A673 (cell line): ENCODE data around the gene RAB11FIP4. TPM values are rescaled to one million over a fixed set of nuclear protein-coding genes. Genes with fewer than 3 reads are reported as not detected.
"Not testable (repeated sequence)": the region's sequence is repeated elsewhere in the genome, so short reads cannot be mapped to it uniquely, and the experiment has no call there.

Source experiments
- Bru-seq: library from RNA; stranded (reverse); fragments of 400-500 nt; gene quantifications from one replicate; lab custom pipeline; 2021; lab: Mats Ljungman, UMichigan
- BruChase-seq, 2 experiments: library from RNA; stranded (reverse); fragments of 400-500 nt; gene quantifications; one replicate each; lab custom pipeline; 2021; lab: Mats Ljungman, UMichigan
- BruUV-seq: library from RNA; stranded (reverse); fragments of 400-500 nt; replicated peaks from 2 replicates; lab custom pipeline; 2021; lab: Mats Ljungman, UMichigan
- CTCF ChIA-PET: fragments of 300-600 bp; sonication (Branson Sonifier 250); formaldehyde crosslinking; loops from one replicate; lab custom pipeline; 2022; ENCODE audit warnings: antibody characterized with exemption; lab: Charles Lee
- POLR2A ChIA-PET: fragments of 300-600 bp; sonication (Branson Sonifier 250); formaldehyde crosslinking; loops from one replicate; lab custom pipeline; 2022; ENCODE audit warnings: antibody characterized with exemption; ENCODE audit not compliant: low non-redundant PET; lab: Charles Lee
- DNase-seq: peaks from one replicate; pipeline ENCODE4 v3.0.0-alpha.2; 2015; ENCODE audit warnings: low spot score
- H3K27ac ChIP-seq: fragments of 200-600 bp; sonication (generic); 2 replicates; pipeline ENCODE4 v1.5.1; 2016; ENCODE audit warnings: mixed run types, low read depth, mild to moderate bottlenecking, mixed read lengths, antibody characterized with exemption, low read length; ENCODE audit not compliant: poor library complexity, severe bottlenecking
- H3K27me3 ChIP-seq: fragments of 200-600 bp; sonication (generic); replicated peaks from 2 replicates; pipeline ENCODE4 v1.6.1; 2017; ENCODE audit warnings: mixed run types, low read depth, mild to moderate bottlenecking, mixed read lengths, antibody characterized with exemption, low read length; ENCODE audit not compliant: insufficient read depth, poor library complexity
- H3K36me3 ChIP-seq: fragments of 200-600 bp; sonication (generic); 2 replicates; pipeline ENCODE4 v1.6.1; 2016; ENCODE audit warnings: mixed run types, mild to moderate bottlenecking, mixed read lengths, antibody characterized with exemption, low read length; ENCODE audit not compliant: insufficient read depth, poor library complexity, severe bottlenecking
- H3K4me1 ChIP-seq: fragments of 200-600 bp; sonication (generic); 2 replicates; pipeline ENCODE4 v1.6.1; 2017; ENCODE audit warnings: mixed run types, mild to moderate bottlenecking, mixed read lengths, antibody characterized with exemption, low read length; ENCODE audit not compliant: insufficient read depth, poor library complexity, severe bottlenecking
- H3K4me3 ChIP-seq: fragments of 200-600 bp; sonication (generic); 2 replicates; pipeline ENCODE4 v1.5.1; 2016; ENCODE audit warnings: low read depth, mixed run types, mild to moderate bottlenecking, mixed read lengths, low read length; ENCODE audit not compliant: poor library complexity, severe bottlenecking
- H3K9me3 ChIP-seq: fragments of 200-600 bp; sonication (generic); 2 replicates; pipeline ENCODE4 v1.6.1; 2016; ENCODE audit warnings: mixed run types, low read depth, mild to moderate bottlenecking, mixed read lengths, antibody characterized with exemption, low read length; ENCODE audit not compliant: poor library complexity, severe bottlenecking
- CTCF ChIP-seq: fragments of 300-800, 200-600 bp; sonication (generic); conservative IDR thresholded peaks from 2 replicates; pipeline ENCODE4 v1.5.1; 2017; ENCODE audit warnings: low read depth, mild to moderate bottlenecking, antibody characterized with exemption, low read length, moderate library complexity, mixed read lengths
- EZH2 ChIP-seq: fragments of 200-600 bp; sonication (generic); IDR thresholded peaks from 2 replicates; pipeline ENCODE4 v1.6.1; 2017; ENCODE audit warnings: borderline replicate concordance, low read depth, mild to moderate bottlenecking, mixed read lengths, antibody characterized with exemption, low read length; ENCODE audit not compliant: poor library complexity, severe bottlenecking
- intact Hi-C: fragments of 100-400 bp; cut with micrococcal nuclease; formaldehyde crosslinking; loops from one replicate; pipeline ENCODE4 v1.10.0; 2022; ENCODE audit not compliant: unreplicated experiment
- long read RNA-seq: library from polyadenylated mRNA; stranded (forward); transcript quantifications from one replicate; pipeline ENCODE4 v2.0.0, GENCODE V29; 2022
- total RNA-seq: library from RNA; stranded (reverse); gene quantifications from 2 replicates; pipeline ENCODE4 v1.2.3, GENCODE V29; 2021

RAB11FIP4 gene
- total RNA-seq: 2.4 and 4.1 TPM in 2 replicates
- percentile 27 among the genes with signal in this experiment for Bru-seq, nascent RNA
- percentile 26 among the genes with signal in this experiment for BruChase-seq, experiment 1, labeled RNA remaining after a 2-hour chase
- BruChase-seq, experiment 2, labeled RNA remaining after a 6-hour chase: percentile 33 among the genes with signal in this experiment
- long read RNA-seq, full-length matches to known transcripts: 5 of 7 reads
- long read RNA-seq, partial matches to known transcripts: 2 of 7 reads
- long read RNA-seq, other reads (novel, unspliced or antisense): 0 of 7 reads

- Histone ChIP-seq H3K27ac (no peak within 1 kb of the TSS), H3K9me3 (no peaks in the 10 kb centered on the region), H3K4me1 (no peaks in the 10 kb centered on the region), H3K4me3 (peak within 1 kb of the TSS; percentile 40), H3K36me3 (no peaks in the 10 kb centered on the region), H3K27me3 (no peaks in the 10 kb centered on the region)
- no TSS peak for BruUV-seq
- TF ChIP-seq EZH2: no peak
- no peak for TF ChIP-seq CTCF
- intact Hi-C loops: no loop called here
- CTCF ChIA-PET: no interaction called here
- POLR2A ChIA-PET: no interaction called here
- peak; percentile 24 for DNase-seq
These were observed at the start of gene RAB11FIP4 for GRCh38 chr17:31391496-31391949. TSS of gene RAB11FIP4 (plus strand) at chr17:31391675. CDS start at chr17:31391853, 178 bp downstream.

- DNase-seq, CTCF ChIA-PET, H3K9me3 ChIP-seq, POLR2A ChIA-PET, H3K4me1 ChIP-seq, H3K27me3 ChIP-seq, H3K27ac ChIP-seq, H3K4me3 ChIP-seq, intact Hi-C loops, BruUV-seq, H3K36me3 ChIP-seq: not testable (repeated sequence)
These were observed 46.2 kb upstream of the RAB11FIP4 start for GRCh38 chr17:31345191-31345747.

GRCh38 chr17:31349454-31349853 lies 42.0 kb upstream of the RAB11FIP4 start:
- H3K9me3 ChIP-seq: no peaks in the 10 kb centered on the region
- TF ChIP-seq CTCF: no peak
- no peak for TF ChIP-seq EZH2
- CTCF ChIA-PET: no interaction called here
- no peak overlapping the region for H3K27ac ChIP-seq
- H3K4me3 ChIP-seq: no peak overlapping the region
- no peaks in the 10 kb centered on the region for H3K4me1 ChIP-seq
- intact Hi-C loops: no loop called here
- no peaks in the 10 kb centered on the region for H3K27me3 ChIP-seq
- no TSS peak for BruUV-seq
- DNase-seq: no peak
- peaks cover 4% of the 10 kb centered on the region for H3K36me3 ChIP-seq
- POLR2A ChIA-PET: no interaction called here
